HG03095 (cell line): Measurements from ENCODE around the gene CDT1.
"Not testable (repeated sequence)": the region's sequence is repeated elsewhere in the genome, so short reads cannot be mapped to it uniquely, and the experiment has no call there.

Experiments used
- ATAC-seq: cut with Tn5 transposase; IDR thresholded peaks from one replicate; pipeline ENCODE4 v1.9.1; 2021; ENCODE audit warnings: moderate library complexity; ENCODE audit not compliant: unreplicated experiment

Gene CDT1

DNA sequence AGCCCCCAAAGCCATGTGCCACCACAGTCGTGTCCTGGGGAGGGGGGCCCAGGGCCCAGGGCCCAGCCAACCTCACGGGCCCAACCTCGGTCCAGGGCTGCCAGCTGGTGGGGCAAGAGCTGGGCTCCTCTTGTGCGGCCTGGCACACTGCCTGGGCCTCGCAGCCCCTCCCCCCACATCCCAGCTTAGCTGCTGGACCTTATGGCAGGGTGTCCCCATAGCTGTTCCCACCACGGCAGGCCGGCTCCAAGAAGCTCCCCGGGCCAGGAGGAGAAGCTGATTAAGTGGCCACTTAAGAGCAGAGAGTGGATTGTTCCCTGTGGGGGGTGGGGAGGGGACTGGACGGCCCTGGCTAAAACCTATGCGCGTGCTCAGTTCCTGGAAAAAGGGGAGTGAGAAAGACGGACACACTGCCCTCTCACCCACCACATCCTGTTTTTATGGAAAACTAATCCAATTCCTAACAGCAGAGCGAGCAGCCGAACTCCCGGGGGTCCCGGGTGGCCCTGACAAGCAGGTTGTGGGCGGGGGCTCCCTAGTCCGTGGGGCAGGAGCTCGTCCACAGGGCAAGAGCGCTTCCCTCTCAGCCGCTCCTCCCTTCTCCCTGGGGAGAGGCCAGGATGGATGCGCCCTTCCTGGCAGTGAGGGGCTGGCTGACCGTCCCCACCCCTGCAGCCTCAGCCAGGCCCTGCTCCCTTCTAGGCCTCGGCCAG lies 35.4 kb upstream of the CDT1 start:
- ATAC-seq = no peak

DNA sequence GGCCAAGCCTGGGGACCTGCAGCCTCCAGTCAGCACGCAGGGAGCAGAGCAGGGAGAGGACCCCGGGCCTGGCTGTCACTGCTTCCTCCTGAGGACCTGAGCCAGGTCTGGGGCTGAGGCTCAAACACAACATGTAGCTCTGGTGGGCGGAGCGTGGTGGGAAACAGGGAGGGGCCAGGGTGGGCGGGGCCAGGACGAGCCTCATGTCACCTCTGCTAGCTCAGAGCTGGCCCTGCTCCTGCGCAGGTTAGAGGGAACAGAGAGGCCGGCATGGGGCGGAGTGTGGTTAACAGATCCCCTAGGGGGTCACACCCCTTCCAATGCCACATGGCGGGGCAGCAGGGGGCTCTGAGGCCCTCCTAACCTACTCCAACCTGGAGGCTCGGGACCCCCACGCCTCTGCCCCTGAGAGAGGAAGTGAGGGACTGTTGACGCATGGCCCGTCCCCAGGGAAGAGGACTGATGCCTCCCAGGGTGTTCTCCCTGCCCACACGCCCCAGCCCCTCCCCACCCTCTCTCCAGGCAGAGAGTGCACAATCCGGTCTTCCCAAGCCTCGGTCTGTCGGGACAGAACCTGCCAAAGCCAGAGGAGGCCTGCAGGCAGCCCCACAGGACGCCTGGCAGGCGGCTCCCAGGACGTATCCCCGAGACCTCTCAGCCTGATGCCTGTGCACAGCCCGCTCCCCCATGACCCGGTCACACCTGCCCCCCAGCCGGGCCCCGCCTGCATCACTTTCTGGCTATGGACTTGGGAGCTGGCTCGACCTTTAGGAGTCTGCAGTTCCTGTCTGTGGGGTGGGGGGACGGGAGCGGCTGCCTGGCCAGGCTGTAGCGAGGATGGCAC lies 33.8 kb upstream of the CDT1 start:
- no peak for ATAC-seq

DNA sequence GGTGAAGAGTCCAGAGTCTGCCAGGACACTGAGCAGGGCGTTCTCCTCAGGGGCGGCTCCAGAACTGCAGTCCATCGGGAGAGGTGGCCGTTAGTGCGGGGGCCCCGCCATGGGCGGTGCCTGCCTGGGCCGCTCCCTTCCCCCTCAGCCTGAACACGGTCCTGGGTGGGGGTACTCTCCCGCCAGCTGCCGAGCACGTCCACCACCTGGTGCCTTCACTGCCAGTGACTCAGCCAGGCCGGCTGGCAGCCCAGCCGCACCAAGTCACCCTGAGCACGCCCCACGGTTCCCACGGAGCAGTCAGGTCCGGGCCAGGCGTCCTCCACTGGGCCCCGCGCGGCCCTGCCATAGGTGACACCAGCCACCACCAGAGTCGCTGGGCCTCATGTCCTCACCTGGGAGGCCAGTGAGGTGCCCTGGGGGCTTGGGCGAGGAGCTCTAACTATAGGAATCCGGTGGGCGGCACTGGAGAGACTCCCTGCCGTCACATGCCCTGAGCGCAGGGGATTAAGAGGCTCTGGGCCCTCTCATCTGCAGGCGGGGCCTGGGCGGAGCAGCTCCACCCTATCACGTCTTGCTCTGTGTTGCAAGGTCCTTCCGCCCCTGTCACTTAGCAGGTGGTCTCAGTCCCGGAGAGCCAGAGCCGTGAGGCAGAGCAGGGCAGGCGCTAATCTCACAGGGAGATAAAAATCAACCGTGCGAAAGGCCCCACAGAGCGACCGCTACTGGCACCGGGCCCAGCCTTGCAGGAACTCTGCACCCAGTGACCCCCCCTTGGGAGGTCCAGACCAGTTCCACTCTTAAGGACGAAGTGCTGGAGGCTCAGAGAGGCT lies 32.9 kb upstream of the CDT1 start:
- no peak for ATAC-seq

DNA sequence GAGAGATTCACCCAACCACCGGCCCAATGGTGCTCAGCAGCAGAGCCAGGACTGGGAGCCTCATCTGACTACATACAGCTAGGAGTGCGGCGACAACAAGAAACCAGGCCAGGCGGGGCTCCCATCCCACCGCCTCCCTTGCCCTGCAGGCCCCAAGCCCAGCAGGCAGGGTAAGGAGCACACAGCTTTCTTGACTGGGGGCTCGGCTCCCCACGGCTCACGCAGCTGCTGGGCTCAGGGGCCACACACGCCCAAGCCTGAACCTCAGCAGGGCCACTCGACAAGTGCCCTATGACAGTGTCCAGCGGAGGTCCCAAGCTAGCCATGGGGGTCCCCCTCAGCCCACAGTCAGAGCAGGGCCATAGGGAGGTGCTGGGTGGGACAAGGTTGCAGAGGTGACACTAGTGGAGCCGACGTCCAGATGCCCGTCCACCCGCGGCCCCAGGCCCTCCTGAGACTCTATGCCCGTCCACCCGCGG lies 32.3 kb upstream of the CDT1 start:
- ATAC-seq = no peak

DNA sequence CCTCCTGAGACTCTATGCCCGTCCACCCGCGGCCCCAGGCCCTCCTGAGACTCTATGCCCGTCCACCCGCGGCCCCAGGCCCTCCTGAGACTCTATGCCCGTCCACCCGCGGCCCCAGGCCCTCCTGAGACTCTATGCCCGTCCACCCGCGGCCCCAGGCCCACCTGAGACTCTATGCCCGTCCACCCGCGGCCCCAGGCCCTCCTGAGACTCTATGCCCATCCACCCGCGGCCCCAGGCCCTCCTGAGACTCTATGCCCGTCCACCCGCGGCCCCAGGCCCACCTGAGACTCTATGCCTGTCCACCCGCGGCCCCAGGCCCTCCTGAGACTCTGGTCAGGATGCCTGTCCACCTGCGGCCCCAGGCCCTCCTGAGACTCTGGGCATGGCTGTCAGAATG lies 31.8 kb upstream of the CDT1 start:
- not testable (repeated sequence) for ATAC-seq

DNA sequence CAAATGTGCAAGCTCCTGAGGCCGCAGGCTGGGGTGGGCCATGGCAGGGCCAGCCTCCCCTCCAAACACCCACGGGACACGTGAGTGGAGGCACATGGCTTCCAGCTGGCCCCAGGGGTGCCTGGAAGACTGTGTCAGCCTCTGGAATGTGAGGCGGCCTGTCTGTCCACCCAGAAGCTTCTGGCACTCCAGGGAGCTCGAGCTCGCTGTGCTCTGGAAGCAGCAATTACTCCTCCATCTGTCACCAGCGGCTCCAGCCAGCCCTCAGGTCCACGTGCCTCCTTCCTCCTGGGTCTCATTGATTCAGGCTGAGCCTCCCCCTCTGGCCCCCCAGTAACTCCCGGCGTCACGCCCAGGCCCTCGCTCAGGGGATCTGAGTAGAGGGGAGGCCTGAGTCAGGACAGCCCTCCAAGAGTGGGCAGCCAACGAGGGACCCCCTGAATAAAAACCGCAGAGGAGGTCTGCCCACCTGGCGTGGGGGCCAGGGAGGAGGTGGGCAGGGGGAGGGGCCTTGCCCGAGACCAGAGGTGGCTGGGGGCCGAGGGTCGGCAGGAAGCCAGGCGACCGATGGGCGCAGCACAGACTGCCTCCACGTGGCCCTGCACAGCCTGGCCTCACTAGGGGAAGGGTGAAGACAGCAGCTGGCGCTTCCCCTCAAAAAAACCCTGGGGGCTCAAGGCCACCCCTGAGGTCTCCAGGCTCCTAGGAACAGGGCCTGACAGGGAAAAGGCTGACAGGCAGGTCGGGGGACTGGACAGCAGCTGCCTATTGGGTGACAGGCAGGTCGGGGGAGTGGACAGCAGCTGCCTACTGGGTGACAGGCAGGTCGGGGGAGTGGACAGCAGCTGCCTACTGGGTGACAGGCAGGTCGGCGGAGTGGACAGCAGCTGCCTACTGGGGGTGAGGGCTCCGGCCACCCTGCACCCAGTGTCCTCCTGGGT lies 30.4 kb upstream of the CDT1 start:
- ATAC-seq = no peak

DNA sequence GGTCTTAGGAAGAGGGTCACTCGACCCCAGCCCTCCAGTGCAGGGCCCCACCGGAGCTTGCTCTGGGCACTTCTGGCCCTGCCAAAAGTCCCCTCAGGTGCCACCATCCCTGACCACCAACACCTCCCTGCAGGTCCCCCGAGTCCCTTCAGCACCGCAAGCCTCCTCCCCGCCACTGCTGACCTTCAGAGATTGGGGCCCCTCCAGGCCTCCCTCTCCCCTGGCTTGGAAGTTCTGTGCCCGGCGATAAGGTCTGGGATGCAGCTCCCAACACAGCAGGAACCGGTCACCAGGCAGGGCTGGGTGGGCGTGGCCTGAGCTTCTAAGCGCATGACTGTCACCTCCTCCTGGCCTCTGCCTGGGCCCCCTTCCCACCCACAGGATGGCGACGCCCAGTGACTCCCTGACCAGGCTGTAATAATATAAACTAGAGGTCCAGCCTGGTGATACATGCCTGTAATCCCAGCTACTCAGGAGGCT lies 29.7 kb upstream of the CDT1 start:
- ATAC-seq = no peak

DNA sequence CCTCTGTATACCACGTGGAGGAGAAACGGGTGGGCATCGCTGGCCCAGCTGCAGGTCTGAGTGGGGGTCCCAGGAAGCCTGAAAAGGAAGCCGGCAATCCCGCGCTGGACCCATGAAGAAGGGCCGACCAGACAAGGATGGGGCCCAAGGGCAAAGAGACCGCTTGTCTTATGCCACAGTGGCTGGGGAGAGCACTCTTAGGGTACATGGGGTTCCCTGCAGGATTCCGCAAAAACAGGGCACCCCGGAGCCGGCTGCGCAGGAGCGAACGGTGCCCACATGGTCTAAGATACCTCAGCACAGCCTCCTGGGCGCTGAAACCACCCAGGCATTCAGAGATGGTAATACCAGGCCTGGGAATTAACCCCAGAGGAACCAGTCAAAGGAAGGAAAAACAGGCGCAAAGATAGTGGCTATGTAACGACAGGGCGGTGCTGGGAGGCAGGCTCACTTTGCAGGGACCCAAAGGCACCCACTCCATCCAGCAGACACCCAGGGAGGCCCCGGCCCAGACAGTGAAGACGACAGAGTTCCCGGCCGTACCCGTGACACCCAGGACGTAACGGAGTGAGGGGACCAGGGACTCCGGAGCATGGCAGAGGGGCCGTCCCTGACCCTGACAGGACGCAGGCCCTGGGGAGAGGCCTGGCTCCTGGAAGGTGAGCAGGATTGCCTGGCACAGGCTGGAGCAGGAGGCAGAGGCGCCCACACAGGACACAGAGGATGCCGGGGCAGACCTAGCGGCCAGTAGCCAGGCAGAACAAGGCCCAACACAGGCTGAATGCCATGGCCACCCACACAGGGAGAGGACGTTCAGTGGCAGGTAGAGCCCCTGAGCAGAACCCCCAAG lies 28.8 kb upstream of the CDT1 start:
- ATAC-seq = no peak

DNA sequence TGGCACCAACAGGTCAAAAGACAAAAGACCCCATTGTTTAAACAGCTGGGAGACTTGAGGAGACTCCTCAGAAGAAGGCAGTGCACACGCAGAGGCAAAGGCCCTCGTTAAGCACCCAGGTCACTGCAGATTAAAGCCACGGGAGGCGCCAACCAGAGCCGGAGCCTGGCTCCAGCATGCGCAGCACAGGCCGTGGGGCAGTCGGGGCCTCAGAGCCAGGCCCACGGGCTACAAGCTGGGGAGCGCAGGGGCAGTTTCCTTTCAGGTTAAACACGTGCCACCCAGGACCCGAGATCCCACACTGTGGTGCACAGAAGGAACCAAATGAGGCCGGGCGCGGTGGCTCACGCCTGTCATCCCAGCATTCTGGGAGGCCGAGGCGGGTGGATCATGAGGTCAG lies 27.8 kb upstream of the CDT1 start:
- ATAC-seq = no peak

DNA sequence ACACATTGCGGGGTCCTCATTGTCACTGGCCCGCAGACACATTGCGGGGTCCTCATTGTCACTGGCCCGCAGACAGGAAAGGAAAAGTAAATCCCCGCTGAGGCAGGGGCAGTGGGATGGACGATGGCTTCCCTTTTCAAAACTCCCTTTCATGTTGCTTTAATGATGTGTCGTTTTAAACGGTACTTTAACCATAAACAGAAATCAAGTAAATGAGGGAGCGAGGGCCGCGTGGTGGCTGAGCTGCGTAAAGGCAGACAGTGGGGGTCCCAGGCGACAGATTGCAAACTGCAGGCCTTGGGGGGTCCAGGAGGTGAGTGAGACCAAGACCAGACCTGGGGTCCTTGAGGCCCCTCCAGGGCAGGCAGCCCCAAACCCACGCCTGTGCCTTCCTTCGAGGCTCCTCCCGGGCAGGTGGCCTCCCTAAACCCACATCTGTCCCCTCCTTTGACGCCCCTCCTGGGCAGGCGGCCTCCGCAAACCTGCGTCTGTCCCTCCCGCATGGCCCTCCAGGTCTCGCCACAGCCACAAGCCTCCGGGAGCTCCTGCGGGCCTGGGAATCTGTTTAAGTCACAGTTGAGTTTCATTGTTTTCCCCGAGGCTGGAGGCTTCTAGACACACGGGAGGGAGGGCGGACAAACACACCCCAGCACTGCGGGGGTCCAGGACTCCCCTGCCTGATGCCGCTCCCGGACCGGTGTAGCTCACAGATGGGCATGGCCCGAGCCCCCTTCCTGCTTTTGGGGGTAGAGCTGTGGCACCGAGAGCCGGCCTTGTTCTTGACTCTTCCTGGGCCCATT lies 25.9 kb upstream of the CDT1 start:
- ATAC-seq = no peak

DNA sequence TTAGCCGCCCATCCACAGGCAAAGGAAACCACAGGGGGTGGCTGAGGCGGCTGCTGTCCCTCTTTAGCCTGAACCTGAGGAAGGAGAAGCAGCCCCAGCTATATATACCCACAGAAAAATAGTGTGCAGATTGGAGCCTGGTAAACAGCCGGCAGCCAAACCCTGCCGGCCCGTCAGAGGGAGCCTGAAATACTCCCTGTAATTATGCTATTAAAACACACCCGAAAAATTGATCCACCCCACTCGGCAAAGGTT lies 25.4 kb upstream of the CDT1 start:
- ATAC-seq = no peak

DNA sequence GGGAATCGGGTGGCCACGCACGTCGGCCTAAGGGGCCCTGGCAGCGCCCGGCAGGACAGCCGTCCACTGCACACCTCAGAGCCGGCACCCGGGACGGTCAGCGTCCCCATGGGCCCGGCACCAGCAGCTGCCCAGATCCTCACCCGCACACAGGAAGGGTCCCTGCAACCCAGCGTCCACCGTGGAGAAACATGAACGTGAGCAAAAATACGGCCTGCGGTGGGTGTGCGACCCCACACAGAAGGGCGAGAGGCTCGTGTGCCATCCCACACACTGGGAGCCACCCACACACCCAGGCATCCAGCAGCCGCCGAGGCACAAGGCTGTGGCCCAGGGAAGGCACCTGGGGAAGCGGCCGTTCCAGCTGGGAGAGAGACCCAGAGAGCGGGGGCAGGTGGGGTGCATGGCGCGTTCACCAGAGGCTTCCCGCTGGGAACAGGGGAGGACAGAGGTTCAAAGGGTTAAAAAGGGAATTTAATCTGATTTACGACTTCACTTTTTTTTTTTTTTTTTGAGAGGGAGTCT lies 25.0 kb upstream of the CDT1 start:
- no peak for ATAC-seq

DNA sequence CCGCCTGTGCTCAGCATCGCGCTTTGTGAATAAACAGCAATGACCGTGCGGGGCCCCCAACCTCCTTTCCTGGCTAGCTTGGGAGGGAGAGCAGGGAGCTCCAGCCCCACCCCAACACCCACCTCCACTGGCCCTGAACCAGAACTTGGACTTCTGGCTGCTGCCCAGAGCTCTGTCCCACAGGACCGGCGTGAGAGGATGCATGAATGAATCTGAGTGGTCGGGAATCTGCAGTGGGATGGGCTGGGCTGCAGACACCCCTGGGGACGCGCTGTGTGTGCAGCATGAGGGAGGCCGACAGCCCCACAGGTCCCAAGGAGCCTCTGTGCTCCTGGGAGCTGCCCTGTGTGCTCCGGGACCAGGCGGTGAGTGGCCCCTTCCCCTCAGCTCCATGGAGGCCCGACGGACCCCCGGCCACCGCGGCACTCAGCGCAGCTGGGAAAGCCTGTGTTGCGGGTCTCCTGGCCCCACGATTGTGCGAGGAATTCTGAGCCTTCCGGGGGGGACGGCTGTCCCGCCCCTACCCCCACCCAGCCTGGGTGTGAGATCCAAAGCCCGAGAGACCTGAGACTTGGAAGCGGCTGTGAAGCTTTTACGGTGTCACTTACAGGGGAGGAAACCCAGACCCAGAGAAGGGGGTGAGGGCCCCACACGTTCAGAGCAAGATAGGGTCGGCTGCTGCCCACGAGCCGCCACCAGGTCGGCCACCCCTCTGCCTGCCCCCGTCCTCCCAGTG lies 24.0 kb upstream of the CDT1 start:
- ATAC-seq = no peak

DNA sequence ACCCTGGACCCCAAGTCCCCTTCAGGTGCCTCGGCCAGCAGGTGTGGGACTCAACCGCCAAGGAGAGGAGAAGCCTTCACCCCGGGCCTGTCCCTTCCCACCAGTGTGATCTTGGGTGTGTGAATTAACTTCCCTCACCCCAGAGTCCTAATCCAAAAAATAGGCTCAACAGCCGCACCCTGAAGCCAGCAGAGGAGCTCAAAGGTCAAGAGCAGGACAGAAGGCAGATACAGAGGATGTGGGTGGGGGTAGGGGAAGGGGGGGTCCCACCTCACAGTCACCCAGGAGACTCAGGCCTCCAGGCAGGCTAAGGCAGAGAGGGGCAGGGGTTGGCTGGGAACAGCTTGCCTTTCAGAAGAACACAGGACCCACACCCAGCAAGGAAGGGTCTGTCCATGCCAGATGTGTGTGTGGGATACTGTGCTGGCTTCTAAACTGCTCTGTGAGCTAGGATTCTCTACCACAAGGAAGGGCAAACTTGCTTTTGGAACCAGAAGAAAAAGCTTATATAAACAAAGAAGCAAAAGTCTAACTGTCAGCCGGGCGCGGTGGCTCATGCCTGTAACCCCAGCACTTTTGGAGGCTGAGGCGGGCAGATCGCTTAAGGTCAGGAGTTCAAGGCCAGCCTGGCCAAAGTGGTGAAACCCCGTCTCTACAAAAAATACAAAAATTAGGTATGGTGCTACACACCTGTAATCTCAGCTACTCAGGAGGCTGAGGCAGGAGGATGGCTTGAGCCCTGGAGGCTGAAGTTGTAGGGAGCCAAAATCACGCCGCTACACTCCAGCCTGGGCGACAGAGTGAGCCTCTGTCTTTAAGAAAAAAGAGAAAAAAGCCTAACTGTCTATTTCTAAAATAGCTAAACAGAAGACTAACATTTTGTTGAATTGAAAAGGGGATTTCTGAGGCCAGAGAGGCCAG lies 23.2 kb upstream of the CDT1 start:
- ATAC-seq = no peak

DNA sequence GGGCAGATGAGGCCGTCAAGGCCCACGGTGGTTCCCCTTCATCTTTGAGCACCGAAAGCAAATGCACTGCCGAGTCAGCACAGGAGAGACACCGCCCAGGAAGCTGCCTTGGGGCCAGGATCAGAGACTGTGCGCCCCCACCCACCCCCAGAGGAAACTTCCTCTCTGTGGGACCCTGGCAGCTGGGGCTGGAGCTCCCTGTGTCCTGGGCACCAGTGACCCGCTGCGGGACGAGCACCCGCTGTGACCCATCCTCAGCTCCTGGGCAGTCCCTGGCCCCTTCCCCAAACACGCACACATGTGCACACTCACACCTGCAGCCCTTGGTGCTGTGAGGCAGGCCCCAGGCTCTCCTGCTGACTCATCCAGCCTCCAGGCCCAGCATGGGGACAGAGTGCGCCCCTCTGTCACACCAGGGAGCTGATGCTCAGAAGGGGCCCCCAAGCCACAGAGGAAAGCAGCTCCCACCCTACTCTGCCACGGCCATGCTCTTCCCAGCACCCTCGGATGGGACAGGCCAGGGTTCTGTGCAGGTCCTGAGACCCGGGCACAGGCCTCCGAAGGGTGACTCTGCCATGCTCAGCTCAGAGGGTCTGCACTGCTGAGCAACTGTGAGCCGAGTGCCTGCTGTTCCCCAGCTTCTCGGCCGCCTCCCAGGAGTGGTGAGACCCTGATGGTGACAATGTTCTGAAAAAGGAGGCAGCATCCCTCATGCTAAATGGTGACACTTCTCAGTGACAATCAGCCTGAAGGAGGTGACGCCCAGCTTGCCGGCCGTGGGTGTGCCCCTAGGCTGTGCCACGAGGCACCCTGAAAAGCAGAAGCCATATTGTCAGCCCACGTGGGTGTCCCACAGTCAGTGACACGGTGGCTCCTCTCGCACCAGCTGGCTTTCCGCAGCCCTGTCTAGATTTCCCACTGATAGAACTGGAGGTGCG lies 22.2 kb upstream of the CDT1 start:
- ATAC-seq = no peak
